Thoracic aorta (tissue), 2 donors: ENCODE data around the gene RARG. TPM values are rescaled to one million over a fixed set of nuclear protein-coding genes. Genes with fewer than 3 reads are reported as not detected.

Experiments used
- ATAC-seq: fragments of 150-250 bp; one replicate; pipeline ENCODE4 v1.8.0; 2017; ENCODE audit warnings: low read depth; ENCODE audit not compliant: insufficient number of reproducible peaks, low FRiP score
- DNase-seq: peaks from one replicate; pipeline ENCODE4 v3.0.0-alpha.2; 2020; ENCODE audit warnings: low spot score
- H3K27ac ChIP-seq, 2 donors: fragments of 200-600 bp; sonication (generic); 1 replicate in 1 of 2; 2 replicates in 1 of 2; pipeline ENCODE4 v1.5.1; 2016; ENCODE audit warnings: mild to moderate bottlenecking in 2 of 2, moderate library complexity in 2 of 2
- H3K27me3 ChIP-seq: fragments of 200-600 bp; sonication (generic); replicated peaks from 2 replicates; pipeline ENCODE4 v1.6.0; 2016; ENCODE audit warnings: mild to moderate bottlenecking; ENCODE audit not compliant: insufficient read depth
- H3K36me3 ChIP-seq: fragments of 200-600 bp; sonication (generic); one replicate; pipeline ENCODE4 v1.5.1; 2016
- H3K4me1 ChIP-seq, 2 donors: fragments of 200-600 bp; sonication (generic); 1 replicate in 1 of 2; 2 replicates in 1 of 2; pipeline versions ENCODE4 v1.5.1 to v1.6.0; 2016; ENCODE audit warnings: low read depth in 2 of 2, mild to moderate bottlenecking in 1 of 2; ENCODE audit not compliant: control insufficient read depth in 1 of 2
- H3K4me3 ChIP-seq: fragments of 200-600 bp; sonication (generic); 2 replicates; pipeline ENCODE4 v1.5.1; 2016; ENCODE audit warnings: mild to moderate bottlenecking
- H3K9me3 ChIP-seq: fragments of 200-600 bp; sonication (generic); 2 replicates; pipeline ENCODE4 v1.5.1; 2016
- CTCF ChIP-seq: fragments of 200-600 bp; sonication (generic); IDR thresholded peaks from one replicate; pipeline ENCODE4 v1.5.1; 2019; ENCODE audit warnings: antibody characterized with exemption
- total RNA-seq, 2 donors: library from RNA; depleted of rRNA; stranded (reverse); fragments of >200 nt; gene quantifications; one replicate each; pipeline versions ENCODE4 v1.1.0 to v1.2.3, GENCODE V29; 2016

RARG gene
- total RNA-seq, 2 donors from 2014 or later: 25.7 to 37.5 TPM

GRCh38 chr12:53252349-53252916 lies 20.4 kb upstream of the RARG start:
- Histone ChIP-seq H3K27ac (peak overlapping the region; percentile 83 to 85), H3K9me3 (no peaks in the 10 kb centered on the region), H3K36me3 (peaks cover 11% of the 10 kb centered on the region), H3K27me3 (no peaks in the 10 kb centered on the region), H3K4me1 (peaks cover 11 to 22% of the 10 kb centered on the region in 2 donors), H3K4me3 (peak overlapping the region; percentile 96)
- no peak for TF ChIP-seq CTCF
- no peak for DNase-seq
- ATAC-seq: no peak

GRCh38 chr12:53251477-53252348 lies 19.7 kb upstream of the RARG start:
- H3K27ac ChIP-seq: peak overlapping the region; percentile 85 to 92
- DNase-seq: peak; percentile 46
- H3K9me3 ChIP-seq: no peaks in the 10 kb centered on the region
- H3K4me3 ChIP-seq: peak overlapping the region; percentile 96
- no peaks in the 10 kb centered on the region for H3K27me3 ChIP-seq
- TF ChIP-seq CTCF: no peak
- H3K36me3 ChIP-seq: peaks cover 11% of the 10 kb centered on the region
- peak; percentile 65 for ATAC-seq
- H3K4me1 ChIP-seq: peaks cover 11 to 22% of the 10 kb centered on the region in 2 donors

GRCh38 chr12:53245286-53245685 lies 13.3 kb upstream of the RARG start:
- no peaks in the 10 kb centered on the region for H3K36me3 ChIP-seq
- no peak overlapping the region for H3K27ac ChIP-seq

GRCh38 chr12:53244337-53244736 lies 12.3 kb upstream of the RARG start:
- DNase-seq (no peak), ATAC-seq (no peak)
- Histone ChIP-seq H3K4me3 (no peak overlapping the region), H3K27ac (no peak overlapping the region), H3K36me3 (no peaks in the 10 kb centered on the region), H3K27me3 (no peaks in the 10 kb centered on the region), H3K4me1 (no peaks in the 10 kb centered on the region), H3K9me3 (no peaks in the 10 kb centered on the region)
- TF ChIP-seq CTCF: no peak

More at GRCh38 chr12:53245286-53245685, 13.3 kb upstream of the RARG start:
- H3K4me1 ChIP-seq: no peaks in the 10 kb centered on the region
- no peaks in the 10 kb centered on the region for H3K27me3 ChIP-seq
- no peak for TF ChIP-seq CTCF
- DNase-seq: no peak
- H3K4me3 ChIP-seq: no peak overlapping the region
- no peak for ATAC-seq
- no peaks in the 10 kb centered on the region for H3K9me3 ChIP-seq

- H3K36me3 ChIP-seq: no peaks in the 10 kb centered on the region
- H3K27me3 ChIP-seq: no peaks in the 10 kb centered on the region
- H3K4me1 ChIP-seq: no peaks in the 10 kb centered on the region
- no peak for DNase-seq
- no peak overlapping the region for H3K4me3 ChIP-seq
- no peak overlapping the region for H3K27ac ChIP-seq
- TF ChIP-seq CTCF: no peak
- H3K9me3 ChIP-seq: no peaks in the 10 kb centered on the region
- no peak for ATAC-seq
These were observed 9.8 kb upstream of the RARG start for GRCh38 chr12:53241623-53242412.
